HG02852 (cell line): ENCODE results near the gene QPRT.
"Not testable (repeated sequence)": the region's sequence is repeated elsewhere in the genome, so short reads cannot be mapped to it uniquely, and the experiment has no call there.

Experiments
- ATAC-seq: cut with Tn5 transposase; IDR thresholded peaks from one replicate; pipeline ENCODE4 v1.9.1; 2021; ENCODE audit warnings: mild to moderate bottlenecking, moderate library complexity; ENCODE audit not compliant: unreplicated experiment

QPRT gene

GRCh38 chr16:29714396-29714795 is 35.4 kb downstream of the QPRT start:
- no peak for ATAC-seq

DNA sequence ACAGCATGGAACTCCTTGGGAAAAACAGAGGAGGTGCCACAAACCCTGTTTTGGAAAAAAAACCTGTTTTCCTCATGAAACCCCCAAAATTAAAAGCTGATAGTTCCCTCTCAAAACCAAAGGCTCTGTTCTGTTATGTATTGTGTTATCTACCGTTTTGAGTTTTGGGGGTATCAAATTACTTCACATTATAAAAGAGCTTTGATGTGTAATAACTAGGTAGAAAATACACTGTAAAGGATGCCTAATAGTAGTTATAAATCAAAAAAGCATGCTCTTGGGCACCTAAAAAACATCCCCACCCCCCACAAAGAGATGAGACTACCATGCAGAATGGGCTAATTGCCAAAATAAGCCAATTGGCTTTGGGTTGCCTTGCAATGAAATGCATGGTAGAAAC is 36.0 kb downstream of the QPRT start:
- ATAC-seq: no peak

GRCh38 chr16:29717113-29717512 is 38.1 kb downstream of the QPRT start:
- no peak for ATAC-seq

- ATAC-seq: no peak
These were observed 40.1 kb downstream of the QPRT start for GRCh38 chr16:29719063-29719462.

DNA sequence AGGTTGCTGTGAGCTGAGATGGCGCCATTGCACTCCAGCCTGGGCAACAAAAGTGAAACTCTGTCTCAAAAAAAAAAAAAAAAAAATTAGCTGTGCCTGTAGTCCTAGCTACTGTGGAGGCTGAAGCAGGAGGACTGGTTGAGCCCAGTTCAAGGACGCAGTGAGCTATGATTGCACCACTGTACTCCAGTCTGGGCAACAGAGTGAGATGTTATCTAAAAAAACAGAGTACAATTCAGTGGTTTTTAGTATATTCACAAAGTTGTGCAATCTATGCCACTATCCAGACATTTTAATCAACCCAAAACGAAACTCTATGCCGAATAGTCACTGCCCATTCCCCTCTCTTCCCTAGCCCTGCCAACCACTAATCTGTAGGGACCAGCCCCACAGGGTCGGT is 41.7 kb downstream of the QPRT start:
- ATAC-seq: no peak

GRCh38 chr16:29721167-29721879 is 42.3 kb downstream of the QPRT start:
- not testable (repeated sequence) for ATAC-seq

- no peak for ATAC-seq
These were observed 47.9 kb downstream of the QPRT start for GRCh38 chr16:29726845-29727377.

GRCh38 chr16:29727452-29727851 is 48.5 kb downstream of the QPRT start:
- no peak for ATAC-seq

- no peak for ATAC-seq
These were observed 50.1 kb downstream of the QPRT start for GRCh38 chr16:29729116-29729521.

DNA sequence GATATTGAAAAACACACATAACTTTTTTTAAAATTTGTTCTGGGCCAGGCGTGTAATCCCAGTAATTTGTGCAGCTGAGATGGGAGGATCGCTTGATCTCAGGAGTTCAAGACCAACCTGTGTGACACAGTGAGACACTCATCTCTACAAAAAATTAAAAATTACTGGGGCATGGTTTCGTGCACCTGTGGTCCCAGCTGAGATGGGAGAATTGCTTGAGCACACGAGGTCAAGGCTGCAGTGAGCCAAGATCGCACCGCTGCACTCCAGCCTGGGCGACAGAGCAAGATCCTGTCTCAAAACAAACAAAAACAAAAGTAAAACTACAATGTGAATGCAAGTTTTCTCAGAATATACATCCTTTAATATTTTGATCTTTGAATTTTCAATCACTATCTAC is 51.7 kb downstream of the QPRT start:
- ATAC-seq: no peak

- peak; percentile 68 for ATAC-seq
These were observed 53.0 kb downstream of the QPRT start for GRCh38 chr16:29731768-29732601.

DNA sequence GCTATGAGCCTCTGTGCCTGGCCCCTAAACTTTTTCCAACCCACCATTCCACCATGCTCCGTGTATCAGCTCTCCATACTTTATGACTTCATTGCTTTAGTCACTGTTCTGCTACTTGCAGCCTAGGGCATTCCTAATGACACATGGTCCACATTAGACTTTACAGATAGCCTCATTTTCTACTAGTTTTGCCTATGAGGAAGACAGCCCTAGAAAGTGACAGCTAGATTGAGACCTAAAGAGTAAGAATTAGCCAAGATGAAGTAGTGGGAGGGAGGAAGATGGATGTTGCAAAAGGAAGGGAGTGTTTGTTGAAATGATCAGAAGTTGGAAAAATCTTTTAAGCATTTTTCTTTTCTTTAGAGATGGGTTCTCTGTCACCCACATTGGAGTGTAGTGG is 55.8 kb downstream of the QPRT start:
- no peak for ATAC-seq

- no peak for ATAC-seq
These were observed 57.1 kb downstream of the QPRT start for GRCh38 chr16:29736112-29736511.

DNA sequence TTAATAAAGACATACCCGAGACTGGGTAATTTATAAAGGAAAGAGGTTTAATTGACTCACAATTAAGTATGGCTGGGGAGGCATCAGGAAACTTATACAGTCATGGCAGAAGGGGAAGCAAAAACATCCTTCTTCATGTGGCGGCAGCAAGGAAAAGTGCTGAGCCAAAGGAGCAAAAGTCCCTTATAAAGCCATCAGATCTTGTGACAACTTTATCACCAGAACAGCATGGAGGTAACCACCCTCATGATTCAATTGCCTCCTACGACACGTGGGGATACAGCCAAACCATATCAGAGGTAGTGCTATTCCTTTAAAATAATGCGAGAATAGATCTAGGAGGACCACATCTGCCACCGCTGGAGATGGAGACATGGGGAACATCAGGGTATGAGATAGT is 57.8 kb downstream of the QPRT start:
- no peak for ATAC-seq

DNA sequence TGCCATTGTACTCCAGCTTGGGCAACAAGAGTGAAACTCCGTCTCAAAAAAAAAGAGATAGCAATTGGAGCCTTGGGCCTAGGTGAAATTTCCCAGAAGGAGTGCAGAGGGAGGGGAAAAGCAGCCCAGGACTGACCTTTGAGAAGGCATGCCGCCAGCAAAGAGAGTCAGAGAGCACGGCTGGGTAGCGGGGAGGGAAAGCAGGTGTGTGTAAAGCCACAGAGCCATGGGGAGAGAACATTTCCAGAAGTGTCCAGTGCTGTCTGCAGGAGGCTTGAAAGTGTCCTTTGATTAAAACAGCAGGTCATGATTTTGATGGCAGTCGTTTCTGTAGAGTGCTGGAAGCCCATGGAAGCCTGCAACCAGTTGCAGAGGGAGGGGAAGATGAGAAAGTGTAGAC is 58.7 kb downstream of the QPRT start:
- no peak for ATAC-seq

DNA sequence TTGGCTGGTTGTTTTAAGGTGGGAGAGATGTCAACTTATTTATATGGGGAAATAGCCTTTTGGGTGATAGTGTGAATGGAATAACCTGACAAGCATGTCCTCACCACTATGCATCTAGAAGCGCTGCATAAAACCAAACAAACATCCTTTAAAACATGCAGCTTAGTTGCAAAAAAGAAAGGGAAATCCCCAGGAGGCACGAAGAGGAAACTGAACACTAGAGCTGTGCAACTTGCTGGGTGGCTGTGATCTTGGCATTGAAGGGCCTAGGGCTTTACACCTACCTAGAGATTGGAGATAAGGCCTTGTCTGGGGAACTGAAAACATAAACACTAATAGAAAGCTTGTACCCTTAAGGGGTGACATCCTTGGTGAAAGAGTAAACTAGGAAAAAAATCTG is 59.5 kb downstream of the QPRT start:
- no peak for ATAC-seq

DNA sequence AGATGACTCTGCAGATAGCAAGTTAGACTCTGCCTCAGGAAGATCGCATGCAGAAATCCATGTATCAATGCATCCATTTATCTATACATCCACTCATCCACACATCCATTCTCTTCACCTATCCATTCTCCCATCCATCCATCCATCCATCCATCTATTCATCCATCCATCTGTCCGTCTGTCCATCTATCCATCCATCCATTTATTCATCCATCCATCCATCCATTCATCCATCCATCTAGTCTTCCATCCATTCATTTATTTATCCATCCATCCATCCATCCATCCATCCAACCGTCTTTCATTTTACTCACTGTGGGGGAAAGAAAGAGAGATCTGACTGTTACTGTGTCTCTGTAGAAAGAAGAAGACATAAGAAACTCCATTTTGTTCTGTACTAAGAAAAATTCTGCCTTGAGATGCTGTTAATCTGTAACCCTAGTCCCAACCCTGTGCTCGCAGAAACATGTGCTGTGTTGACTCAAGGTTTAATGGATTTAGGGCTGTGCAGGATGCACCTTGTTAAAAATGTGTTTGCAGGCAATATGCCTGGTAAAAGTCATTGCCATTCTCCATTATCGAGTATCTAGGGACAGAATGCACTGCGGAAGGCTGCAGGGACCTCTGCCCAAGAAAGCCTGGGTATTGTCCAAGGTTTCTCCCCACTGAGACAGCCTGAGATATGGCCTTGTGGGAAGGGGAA is 61.1 kb downstream of the QPRT start:
- ATAC-seq: not testable (repeated sequence)

DNA sequence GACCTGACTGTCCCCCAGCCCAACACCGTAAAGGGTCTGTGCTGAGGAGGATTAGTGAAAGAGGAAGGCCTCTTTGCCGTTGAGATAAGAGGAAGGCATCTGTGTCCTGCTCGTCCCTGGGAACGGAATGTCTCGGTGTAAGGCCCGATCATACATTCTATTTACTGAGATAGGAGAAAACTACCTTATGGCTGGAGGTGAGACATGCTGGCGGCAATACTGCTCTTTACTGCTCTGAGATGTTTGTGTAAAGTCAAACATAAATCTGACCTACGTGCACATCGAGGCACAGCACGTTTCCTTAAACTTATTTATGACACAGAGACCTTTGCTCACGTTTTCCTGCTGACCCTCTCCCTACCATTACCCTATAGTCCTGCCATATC is 61.6 kb downstream of the QPRT start:
- not testable (repeated sequence) for ATAC-seq

GRCh38 chr16:29742683-29743275 is 63.8 kb downstream of the QPRT start:
- no peak for ATAC-seq

DNA sequence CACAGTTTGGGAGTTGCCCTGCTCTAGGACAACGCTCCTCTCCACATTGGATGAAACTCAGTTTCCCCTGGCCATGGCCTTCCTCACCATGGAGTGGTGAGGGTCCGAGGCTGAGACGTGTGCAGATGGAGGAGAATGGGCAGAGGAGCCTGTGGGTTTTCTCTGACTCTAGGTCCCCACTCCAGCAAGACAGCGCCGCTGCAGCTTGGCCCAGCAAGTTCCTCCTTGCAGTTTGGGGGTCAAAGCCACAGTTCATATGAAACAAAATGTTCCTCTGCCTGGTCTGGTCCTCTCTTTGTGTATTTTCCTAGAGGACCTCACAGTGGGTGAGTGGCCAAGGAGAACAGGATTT is 64.5 kb downstream of the QPRT start:
- no peak for ATAC-seq

DNA sequence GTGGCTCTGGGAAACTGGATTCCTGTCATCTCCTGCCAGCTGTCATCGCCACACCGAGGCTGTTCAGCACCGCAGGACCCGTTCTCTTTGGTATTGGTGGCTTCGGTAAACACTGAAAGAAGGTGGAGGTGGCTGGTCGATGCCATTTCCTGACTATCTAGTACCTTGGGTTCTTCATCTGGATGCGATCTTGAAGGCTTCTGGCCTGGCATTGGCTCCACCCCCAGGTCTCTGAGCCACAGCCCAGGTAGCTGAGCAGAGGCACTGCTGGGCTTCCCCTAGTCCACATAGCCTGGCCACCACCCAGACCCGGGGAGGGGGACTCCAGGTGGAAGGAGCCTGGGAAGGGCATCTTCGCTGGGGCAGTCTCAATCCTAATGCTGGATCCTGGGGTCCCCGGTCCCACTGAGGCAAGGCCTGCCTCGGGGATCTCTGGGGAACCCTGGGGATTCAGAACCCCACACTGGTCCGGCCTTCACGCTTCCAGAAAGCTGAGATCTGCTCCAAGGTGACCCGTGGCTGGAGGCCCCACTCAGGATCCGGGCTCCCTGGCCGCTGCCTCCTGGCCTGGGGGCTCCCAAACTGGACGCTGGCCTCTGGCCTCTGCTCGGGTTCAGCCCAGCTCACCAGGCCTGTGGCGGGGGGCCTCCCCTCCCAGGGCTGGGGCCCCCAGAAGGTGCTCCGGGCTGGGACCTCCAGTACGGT is 65.0 kb downstream of the QPRT start:
- no peak for ATAC-seq
